GM12801 (cell line): ENCODE data around the gene MIB2.

ENCODE experiments used
- CTCF ChIP-seq: IDR thresholded peaks from one replicate; pipeline ENCODE4 v1.5.1; 2011; ENCODE audit warnings: control low read depth; ENCODE audit not compliant: insufficient read length; ENCODE audit errors: extremely low read depth

Gene MIB2

GRCh38 chr1:1614204-1614953 is 921 bp upstream of the MIB2 start:
- TF ChIP-seq CTCF, result no peak

DNA sequence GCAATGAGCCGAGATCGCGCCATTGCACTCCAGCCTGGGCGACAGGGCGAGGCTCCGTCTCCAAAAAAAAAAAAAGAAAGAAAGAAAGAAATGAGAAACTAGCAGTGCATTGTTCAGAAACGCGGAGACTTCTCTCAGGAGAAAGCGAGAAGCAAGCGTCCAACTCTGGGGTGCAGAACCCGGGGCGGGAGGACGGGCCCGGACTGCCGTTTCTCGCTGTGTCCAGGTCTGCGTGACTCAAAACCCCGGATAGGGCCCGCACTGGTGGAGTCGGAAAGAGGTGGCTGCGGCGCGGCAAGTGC is 395 bp upstream of the MIB2 start:
- no peak for TF ChIP-seq CTCF

DNA sequence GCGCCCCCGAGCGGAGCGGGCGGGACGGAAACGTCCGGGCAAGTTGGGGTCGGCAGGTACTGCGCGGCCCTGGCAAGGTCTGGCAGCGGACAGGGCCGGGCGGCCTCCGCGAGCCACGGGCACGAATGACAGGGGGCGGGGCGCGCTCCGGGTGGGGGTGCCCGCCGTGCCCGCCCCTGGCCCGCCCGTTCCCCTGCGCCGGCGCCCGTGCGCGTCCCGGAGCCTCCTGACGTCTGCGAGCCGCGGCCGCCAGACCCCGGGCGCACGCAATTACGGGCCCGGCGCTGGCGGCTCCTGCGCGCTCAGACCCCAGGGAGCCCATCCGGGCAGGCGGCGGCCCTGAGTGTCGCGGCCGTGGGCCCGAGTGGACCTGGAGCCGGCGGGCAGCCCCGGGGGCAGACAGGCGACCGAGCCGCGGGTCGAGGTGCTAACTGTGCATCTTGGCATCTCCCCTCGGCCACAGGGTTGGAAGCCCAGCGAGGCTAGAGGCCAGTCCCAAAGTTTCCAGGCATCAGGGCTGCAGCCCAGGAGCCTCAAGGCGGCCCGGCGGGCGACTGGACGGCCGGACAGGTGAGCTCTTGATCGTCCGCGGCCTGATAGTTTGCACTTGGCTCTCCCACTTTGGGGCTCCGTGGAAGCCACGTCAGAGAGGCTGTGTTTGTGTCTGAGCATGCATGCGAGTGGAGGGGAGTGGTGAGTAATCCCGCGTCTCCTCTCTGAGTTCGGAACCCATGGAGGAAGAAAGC is 918 bp downstream of the MIB2 start:
- TF ChIP-seq CTCF, result no peak

- no peak for TF ChIP-seq CTCF
Observed at GRCh38 chr1:1616838-1617237, 1.5 kb downstream of the MIB2 start.

DNA sequence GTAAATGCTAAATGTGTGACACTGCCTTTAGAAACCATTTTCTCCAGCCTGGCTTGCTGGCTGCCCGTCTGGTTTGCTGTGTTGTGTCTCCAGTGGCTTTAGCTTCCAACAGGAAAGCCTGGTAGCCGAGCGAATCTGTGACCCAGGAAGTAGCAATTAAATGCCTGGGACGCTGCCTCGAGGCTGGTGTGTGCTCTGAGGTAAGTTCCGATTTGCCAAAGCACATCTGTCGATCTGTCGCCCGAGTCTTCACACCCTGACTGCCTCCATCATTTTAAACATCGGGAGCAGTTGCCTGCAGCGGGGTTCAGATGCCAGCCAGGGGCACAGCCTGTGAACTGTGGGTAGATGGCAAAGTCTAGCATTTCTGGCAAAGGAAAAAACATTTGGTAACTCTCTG is 2.2 kb downstream of the MIB2 start:
- TF ChIP-seq CTCF, result no peak

DNA sequence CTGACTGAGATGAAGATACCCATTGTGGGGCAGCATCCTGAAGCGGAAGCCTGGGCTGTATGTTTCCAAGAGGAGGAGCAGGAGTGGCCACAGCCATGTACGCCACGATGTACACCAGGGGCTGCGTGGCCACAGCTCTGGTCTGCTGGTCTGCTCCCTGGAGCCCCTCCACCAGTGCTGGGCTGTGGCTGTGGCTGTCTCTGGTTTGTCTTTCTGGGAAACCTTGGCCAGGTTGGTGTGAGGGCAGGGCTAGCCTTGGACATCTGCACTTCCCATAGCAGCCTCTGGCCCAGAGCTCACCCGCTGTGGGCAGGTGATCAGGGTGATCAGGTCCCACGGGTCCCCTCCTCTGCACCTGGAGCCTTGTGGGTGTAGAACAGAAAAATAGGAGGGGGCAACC is 2.6 kb downstream of the MIB2 start:
- no peak for TF ChIP-seq CTCF

DNA sequence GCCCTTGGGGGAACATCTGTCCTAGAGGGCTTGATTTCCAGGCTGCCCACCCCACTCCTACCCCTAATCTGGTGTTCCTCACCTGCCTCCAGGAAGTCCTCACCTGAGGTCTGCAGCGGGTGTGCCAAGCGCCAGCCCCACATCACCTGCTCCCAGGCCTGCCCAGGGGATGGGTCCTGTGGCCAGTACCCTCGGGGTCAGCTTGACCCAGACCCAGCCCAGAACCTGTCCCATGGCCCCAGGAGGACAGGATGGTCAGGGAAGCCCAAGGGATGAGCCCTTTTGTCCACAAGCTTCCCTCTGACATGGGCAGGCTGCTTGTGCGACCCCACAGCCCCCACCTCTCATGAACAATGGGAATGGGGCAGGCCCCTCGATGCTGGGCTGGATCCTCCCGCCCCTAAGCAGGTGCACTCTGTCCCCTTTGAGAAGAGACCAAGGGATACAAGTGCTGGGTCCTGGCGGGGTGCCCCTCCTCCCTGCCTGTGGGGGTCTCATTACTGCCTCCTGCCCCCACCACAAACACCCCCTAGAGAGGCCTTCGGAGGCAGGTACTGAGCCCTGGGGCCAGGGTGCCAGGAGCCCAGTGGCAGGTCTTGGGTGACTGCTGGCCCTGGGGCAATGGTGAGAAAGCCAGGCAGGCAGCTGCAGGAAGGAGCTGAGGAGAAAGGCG is 3.2 kb downstream of the MIB2 start:
- TF ChIP-seq CTCF, result no peak
